ENCODE data around the gene ZFYVE27.

GRCh38 chr10:97729014-97729413, 7.9 kb upstream of the ZFYVE27 start:
- TF ChIP-seq CTCF (IDR thresholded peaks at IDR 0.05; ENCODE audit: poor library complexity, severe bottlenecking) (no peak), SMC3 (conservative IDR thresholded peaks at IDR 0.05; ENCODE audit: poor library complexity) (no peak), POLR2AphosphoS5 (IDR thresholded peaks at IDR 0.05) (no peak)

Data from neural cell (in vitro differentiated cells).